GM23338 (cell line): ENCODE data around the gene METRN.

Experiments used
- CREB1 ChIP-seq: fragments of 250-450 bp; sonication (Bioruptor Pico); IDR thresholded peaks from 2 replicates; pipeline ENCODE4 v1.5.0; 2020; ENCODE audit warnings: low read depth, mild to moderate bottlenecking, moderate library complexity
- CTCF ChIP-seq, 2 experiments: fragments of 200-600 bp in 1 of 2; sonication (generic) in 1 of 2; conservative IDR thresholded peaks; 2 replicates each; pipeline versions ENCODE4 v1.5.1 to v1.6.1; 2016 to 2017; ENCODE audit warnings: antibody characterized with exemption in 2 of 2, low read depth in 2 of 2, mild to moderate bottlenecking in 2 of 2, moderate library complexity in 1 of 2
- ETS1 ChIP-seq: IDR thresholded peaks from 2 replicates; pipeline ENCODE4 v1.6.1; 2016; ENCODE audit warnings: antibody characterized with exemption
- EZH2 ChIP-seq: fragments of 200-600 bp; sonication (generic); IDR thresholded peaks from one replicate; pipeline ENCODE4 v1.8.0; 2017; ENCODE audit warnings: antibody characterized with exemption, mild to moderate bottlenecking, low read depth; ENCODE audit not compliant: unreplicated experiment
- EZH2phosphoT487 ChIP-seq: fragments of 200-600 bp; sonication (generic); IDR thresholded peaks from one replicate; pipeline ENCODE4 v1.8.1; 2018; ENCODE audit warnings: antibody characterized with exemption; ENCODE audit not compliant: unreplicated experiment
- JUNB ChIP-seq: IDR thresholded peaks from one replicate; pipeline ENCODE4 v1.6.1; 2016; ENCODE audit warnings: antibody characterized with exemption; ENCODE audit not compliant: unreplicated experiment
- NANOG ChIP-seq: IDR thresholded peaks from 2 replicates; pipeline ENCODE4 v1.6.1; 2016; ENCODE audit warnings: antibody characterized with exemption, borderline replicate concordance
- POLR2AphosphoS5 ChIP-seq: IDR thresholded peaks from 2 replicates; pipeline ENCODE4 v1.6.1; 2016; ENCODE audit warnings: antibody characterized with exemption, low read depth
- REST ChIP-seq: IDR thresholded peaks from one replicate; pipeline ENCODE4 v1.6.1; 2018; ENCODE audit warnings: antibody characterized with exemption; ENCODE audit not compliant: unreplicated experiment
- STAT1 ChIP-seq: IDR thresholded peaks from one replicate; pipeline ENCODE4 v1.6.1; 2016; ENCODE audit warnings: antibody characterized with exemption; ENCODE audit not compliant: unreplicated experiment
- ZNF114 ChIP-seq: fragments of 250-450 bp; sonication (Bioruptor Pico); IDR thresholded peaks from 2 replicates; pipeline ENCODE4 v1.5.0; 2020; ENCODE audit warnings: mild to moderate bottlenecking, moderate library complexity
- ZNF331 ChIP-seq: fragments of 250-450 bp; sonication (Bioruptor Pico); IDR thresholded peaks from 2 replicates; pipeline ENCODE4 v1.5.0; 2020; ENCODE audit warnings: low read depth, mild to moderate bottlenecking, moderate library complexity
- ZNF462 ChIP-seq: fragments of 250-450 bp; sonication (Bioruptor Pico); IDR thresholded peaks from 2 replicates; pipeline ENCODE4 v1.5.0; 2020; ENCODE audit warnings: mild to moderate bottlenecking, moderate library complexity

GRCh38 chr16:747978-748746 is 33.2 kb downstream of the METRN start:
- TF ChIP-seq ZNF114 (no peak), JUNB (no peak), CTCF (conservative IDR thresholded peaks at IDR 0.05; ENCODE audit: low read depth in 2 of 2) (no peak), CREB1 (CRISPR knock-in tag) (no peak), REST (no peak), POLR2AphosphoS5 (no peak), EZH2 (no peak), ETS1 (no peak), EZH2phosphoT487 (no peak), ZNF331 (CRISPR knock-in tag) (no peak), STAT1 (no peak), ZNF462 (no peak), NANOG (no peak)
